IMR-90 (cell line): ENCODE results near the gene EFS. TPM values are rescaled to one million over a fixed set of nuclear protein-coding genes. Genes with fewer than 3 reads are reported as not detected.

Experiments used
- ATAC-seq: fragments of 200-7000 bp; cut with Tn5 transposase; 2 replicates; pipeline ENCODE4 v1.9.1; 2020; ENCODE audit warnings: low read depth, mild to moderate bottlenecking, moderate library complexity
- BruUV-seq: library from RNA; stranded (reverse); fragments of 400-500 nt; replicated peaks from 2 replicates; lab custom pipeline; 2021; lab: Mats Ljungman, UMichigan
- CTCF ChIA-PET: fragments of 300-600 bp; formaldehyde crosslinking; extraction: SDS; loops from one replicate; lab custom pipeline; 2021; ENCODE audit warnings: antibody characterized with exemption; lab: Yijun Ruan, JAX
- POLR2A ChIA-PET: fragments of 300-600 bp; sonication (Branson Sonifier 250); formaldehyde crosslinking; loops from one replicate; lab custom pipeline; 2022; ENCODE audit warnings: antibody characterized with exemption; ENCODE audit not compliant: unreplicated experiment; lab: Charles Lee
- DNase-seq: peaks from one replicate; pipeline ENCODE4 v3.0.0; 2013
- H2AFZ ChIP-seq: replicated peaks from 2 replicates; pipeline ENCODE3; 2013; ENCODE audit warnings: low read length, mild to moderate bottlenecking; ENCODE audit not compliant: poor library complexity
- H2AK5ac ChIP-seq: 2 replicates; pipeline ENCODE4 v1.6.1; 2013; ENCODE audit warnings: low read depth, low read length, inconsistent platforms
- H2AK9ac ChIP-seq: replicated peaks from 2 replicates; pipeline ENCODE3; 2013; ENCODE audit warnings: mild to moderate bottlenecking, low read depth, low read length, moderate library complexity; ENCODE audit not compliant: poor library complexity
- H2BK120ac ChIP-seq: 2 replicates; pipeline ENCODE4 v1.6.1; 2013; ENCODE audit warnings: low read depth, low read length, inconsistent platforms
- H2BK15ac ChIP-seq: 3 replicates; pipeline ENCODE4 v1.6.1; 2013; ENCODE audit warnings: low read depth, low read length, inconsistent platforms
- H2BK20ac ChIP-seq: 2 replicates; pipeline ENCODE4 v1.6.1; 2013; ENCODE audit warnings: low read depth, mild to moderate bottlenecking, inconsistent platforms, low read length, moderate library complexity
- H2BK5ac ChIP-seq: 2 replicates; pipeline ENCODE4 v1.6.1; 2013; ENCODE audit warnings: mild to moderate bottlenecking, low read depth, low read length, inconsistent platforms; ENCODE audit not compliant: poor library complexity, severe bottlenecking
- H3K14ac ChIP-seq: replicated peaks from 2 replicates; pipeline ENCODE4 v1.6.1; 2013; ENCODE audit warnings: low read depth, low read length, inconsistent platforms
- H3K18ac ChIP-seq: 2 replicates; pipeline ENCODE4 v1.6.1; 2013; ENCODE audit warnings: low read depth, low read length, control low read depth
- H3K23ac ChIP-seq: 2 replicates; pipeline ENCODE4 v1.6.1; 2013; ENCODE audit warnings: low read depth, low read length, inconsistent platforms
- H3K27ac ChIP-seq: 2 replicates; pipeline ENCODE4 v1.5.1; 2013; ENCODE audit warnings: mild to moderate bottlenecking, control low read depth, low read length; ENCODE audit not compliant: insufficient read depth
- H3K27me3 ChIP-seq: 2 replicates; pipeline ENCODE4 v1.6.1; 2013; ENCODE audit warnings: low read length; ENCODE audit not compliant: control insufficient read depth, insufficient read depth
- H3K36me3 ChIP-seq: 2 replicates; pipeline ENCODE4 v1.6.1; 2013; ENCODE audit warnings: low read length, mixed read lengths; ENCODE audit not compliant: control insufficient read depth, insufficient read depth
- H3K4ac ChIP-seq: 2 replicates; pipeline ENCODE4 v1.6.1; 2013; ENCODE audit warnings: low read depth, low read length, inconsistent platforms
- H3K4me1 ChIP-seq: 2 replicates; pipeline ENCODE4 v1.6.1; 2013; ENCODE audit warnings: low read length, mixed read lengths; ENCODE audit not compliant: control insufficient read depth, insufficient read depth
- H3K4me2 ChIP-seq: 2 replicates; pipeline ENCODE4 v1.6.1; 2013; ENCODE audit warnings: low read depth, mild to moderate bottlenecking, control low read depth, low read length, moderate library complexity
- H3K4me3 ChIP-seq: 2 replicates; pipeline ENCODE4 v1.5.1; 2013; ENCODE audit warnings: low read depth, mild to moderate bottlenecking, control low read depth, low read length, moderate library complexity; ENCODE audit not compliant: insufficient read depth
- H3K56ac ChIP-seq: 2 replicates; pipeline ENCODE4 v1.6.1; 2013; ENCODE audit warnings: low read length, inconsistent platforms; ENCODE audit not compliant: insufficient read depth; ENCODE audit errors: extremely low read depth
- H3K79me1 ChIP-seq, 2 experiments: 2 replicates each; pipeline ENCODE4 v1.6.1; 2013; ENCODE audit warnings: low read length in 2 of 2, inconsistent platforms in 1 of 2, low read depth in 1 of 2
- H3K9ac ChIP-seq: 2 replicates; pipeline ENCODE4 v1.6.1; 2013; ENCODE audit warnings: low read depth, low read length, control low read depth
- H3K9me1 ChIP-seq: 2 replicates; pipeline ENCODE4 v1.6.1; 2013; ENCODE audit warnings: low read length, inconsistent platforms; ENCODE audit not compliant: insufficient read depth
- H3K9me3 ChIP-seq: 2 replicates; pipeline ENCODE4 v1.6.1; 2013; ENCODE audit warnings: low read length; ENCODE audit not compliant: control insufficient read depth, insufficient read depth
- H4K20me1 ChIP-seq: 2 replicates; pipeline ENCODE4 v1.6.1; 2013; ENCODE audit warnings: low read length, inconsistent platforms; ENCODE audit not compliant: insufficient read depth
- H4K5ac ChIP-seq: 2 replicates; pipeline ENCODE4 v1.6.1; 2013; ENCODE audit warnings: mild to moderate bottlenecking, low read depth, low read length, control low read depth
- H4K8ac ChIP-seq, 2 experiments: 2 replicates each; pipeline ENCODE4 v1.6.1; 2013; ENCODE audit warnings: low read depth in 2 of 2, low read length in 2 of 2, control low read depth in 1 of 2, inconsistent platforms in 1 of 2
- H4K91ac ChIP-seq: 2 replicates; pipeline ENCODE4 v1.6.1; 2013; ENCODE audit warnings: low read depth, low read length, inconsistent platforms; ENCODE audit not compliant: insufficient read depth
- ELK1 ChIP-seq: fragments of 150-350 bp; IDR thresholded peaks from 2 replicates; pipeline ENCODE4 v1.6.1; 2016; ENCODE audit warnings: low read depth, mild to moderate bottlenecking, low read length, moderate library complexity, borderline replicate concordance
- WGBS, 2 experiments: methylation state at CpG; one replicate each; pipeline versions ENCODE4 v1.1.5 to v1.1.7; 2013; ENCODE audit warnings: missing lambda C conversion rate in 2 of 2; ENCODE audit not compliant: insufficient read length in 1 of 2; ENCODE audit errors: extremely low coverage in 2 of 2; 5-methylcytosine and 5-hydroxymethylcytosine counted together
- dilution Hi-C: fragments of 300-500 bp; cut with HindIII; formaldehyde crosslinking; loops from one replicate; pipeline ENCODE4 v1.14.3; 2018; ENCODE audit warnings: low sequenced_read_pairs; ENCODE audit not compliant: unreplicated experiment
- in situ Hi-C: fragments of 300-500 bp; cut with MboI; formaldehyde crosslinking; loops from 3 replicates; pipeline ENCODE4 v1.14.3; 2019; ENCODE audit warnings: low sequenced_read_pairs, inconsistent platforms, mixed read lengths
- intact Hi-C: fragments of 100-400 bp; cut with micrococcal nuclease; formaldehyde crosslinking; loops from 2 replicates; pipeline ENCODE4 v1.10.0; 2022
- polyA plus RNA-seq, 3 experiments: library from polyadenylated mRNA; depleted of rRNA; stranded (reverse); fragments of >200 nt; gene quantifications; 2 replicates each; pipeline ENCODE4 v1.2.3, GENCODE V29; 2012; ENCODE audit warnings: low replicate concordance in 1 of 3
- total RNA-seq: library from RNA; depleted of rRNA; stranded (reverse); fragments of >200 nt; gene quantifications from 2 replicates; pipeline ENCODE4 v1.2.3, GENCODE V29; 2012

Gene EFS
- total and polyA plus RNA-seq, 2 of the 4 experiments (the other 2 are of a cell fraction): 2.2 to 11.6 TPM

- H2BK120ac ChIP-seq: no peak overlapping the region
- peaks cover 12% of the 10 kb centered on the region; the same call in 1 of the 2 replicates for H4K20me1 ChIP-seq
- no peak overlapping the region for H3K4me2 ChIP-seq
- DNase-seq (no peak), ATAC-seq (no peak)
- H3K23ac ChIP-seq: no peak overlapping the region
- H2BK15ac ChIP-seq: no peak overlapping the region
- no peak overlapping the region for H3K4me3 ChIP-seq
- dilution Hi-C loops: no loop called here
- H3K9me1 ChIP-seq: peaks cover 5% of the 10 kb centered on the region; the same call in 1 of the 2 replicates
- H2AK5ac ChIP-seq: no peak overlapping the region
- ChIA-PET POLR2A (no interaction called here), CTCF (interaction anchor here (1.0 to 2.5 kb wide), 2 partner anchors 10 to 18 kb away, joined by 3 to 8 read pairs; partner anchors contain the start of gene SLC22A17)
- no peak overlapping the region for H3K4ac ChIP-seq
- no peak overlapping the region for H4K8ac ChIP-seq
- H2BK20ac ChIP-seq: no peak overlapping the region
- H3K14ac ChIP-seq: no peak overlapping the region
- no peaks in the 10 kb centered on the region for H3K9me3 ChIP-seq
- H3K9ac ChIP-seq: no peak overlapping the region
- WGBS, 2 experiments: no CpG with 5 or more reads among the region's 6 CpGs
- intact Hi-C loops: loop anchor here (1.0 kb wide), 1 partner anchor 33 kb away; no protein-coding TSS in a partner anchor
- H3K27ac ChIP-seq: no peak overlapping the region
- BruUV-seq: no TSS peak
- no peak overlapping the region for H3K18ac ChIP-seq
- H3K79me1 ChIP-seq: peaks cover 13 to 37% of the 10 kb centered on the region in 2 experiments; a peak in 3 of 4 replicates
- no peak overlapping the region for H2AK9ac ChIP-seq
- no peak overlapping the region for H2BK5ac ChIP-seq
- H3K36me3 ChIP-seq: peaks cover 26% of the 10 kb centered on the region
- H3K27me3 ChIP-seq: no peaks in the 10 kb centered on the region
- no peak overlapping the region for H4K91ac ChIP-seq
- H4K5ac ChIP-seq: no peak overlapping the region
- peaks cover 4% of the 10 kb centered on the region for H3K4me1 ChIP-seq
- TF ChIP-seq ELK1: no peak
- H2AFZ ChIP-seq: no peak overlapping the region
- no peak overlapping the region for H3K56ac ChIP-seq
- in situ Hi-C loops: no loop called here
Observed at GRCh38 chr14:23361763-23362162, 3.2 kb downstream of the EFS start.
